ENCODE data around the gene RNF2.

The RNF2 gene

DNA sequence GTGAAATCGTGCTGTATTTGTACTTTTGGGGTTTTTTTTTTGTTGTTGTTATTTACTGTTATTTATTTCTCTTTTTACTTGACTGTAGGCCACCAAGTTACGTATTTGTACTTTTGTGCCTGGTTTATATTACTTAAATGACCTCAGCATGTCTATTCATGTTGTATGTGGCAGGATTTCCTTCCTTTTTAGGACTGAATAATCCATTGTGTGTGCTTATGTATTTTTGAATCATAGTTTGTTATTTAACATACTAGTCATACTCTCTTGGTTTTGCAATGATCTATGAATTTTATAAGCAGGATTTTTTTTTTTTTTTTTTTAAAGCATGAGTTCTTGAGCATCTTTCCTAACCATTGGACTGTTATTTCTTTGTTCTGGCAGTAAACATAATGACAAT is 51.2 kb downstream of the RNF2 start:
- Histone ChIP-seq H3K4me3 (ENCODE audit: low read length) (no peak overlapping the region), H3K4me2 (ENCODE audit: low read length) (no peak overlapping the region), H3K27me3 (ENCODE audit: control insufficient read depth, insufficient read depth, low read length) (no peaks in the 10 kb centered on the region), H3K9me3 (replicated peaks; ENCODE audit: low read length) (no peaks in the 10 kb centered on the region), H3K36me3 (ENCODE audit: insufficient read depth, low read length) (peaks cover 17% of the 10 kb centered on the region), H3K9ac (ENCODE audit: low read depth, low read length) (no peak overlapping the region), H3K4me1 (ENCODE audit: control insufficient read depth, insufficient read depth, low read length) (peaks cover 3% of the 10 kb centered on the region)

DNA sequence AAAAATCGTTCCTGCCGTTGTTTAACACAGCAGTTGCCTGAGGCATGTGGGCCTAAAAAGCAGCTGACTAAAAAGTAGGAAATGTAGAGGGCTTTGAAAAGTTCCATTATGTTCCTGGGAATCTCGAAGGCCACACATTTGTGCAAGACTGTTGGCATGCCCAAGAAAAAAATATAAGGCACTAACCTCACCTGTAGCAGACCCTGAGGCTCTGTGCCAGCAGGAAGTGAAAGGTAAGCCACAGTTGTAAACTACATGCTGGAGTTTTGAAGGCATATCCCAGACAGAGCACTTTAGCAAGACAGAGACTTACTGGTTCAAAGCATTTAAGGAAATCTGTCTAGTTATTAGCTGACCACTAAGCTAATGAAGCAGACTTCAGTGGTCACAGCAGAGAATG is 58.7 kb downstream of the RNF2 start:
- H3K9me3 ChIP-seq (replicated peaks; ENCODE audit: low read length), result no peaks in the 10 kb centered on the region

DNA sequence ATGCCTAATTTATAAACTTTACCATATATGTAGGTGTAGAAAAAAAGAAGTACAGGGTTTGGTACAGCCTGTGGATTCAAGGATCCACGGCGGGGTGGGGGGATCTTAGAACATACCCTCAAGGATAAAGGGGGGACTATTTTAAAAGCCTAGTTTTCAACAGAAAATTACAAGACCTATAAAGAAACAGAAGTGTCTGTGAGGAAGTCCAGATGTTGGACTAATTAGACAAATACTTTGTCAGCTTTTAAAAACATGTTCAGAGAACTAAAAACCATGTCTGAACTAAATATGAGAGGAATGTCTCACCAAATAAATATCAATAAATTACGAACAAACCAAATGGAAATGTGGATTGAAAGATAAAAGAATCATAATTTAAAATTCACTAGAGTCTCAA is 59.8 kb downstream of the RNF2 start:
- Histone ChIP-seq H3K4me1 (ENCODE audit: control insufficient read depth, insufficient read depth, low read length) (no peaks in the 10 kb centered on the region), H3K9ac (ENCODE audit: low read depth, low read length) (no peak overlapping the region), H3K4me3 (ENCODE audit: low read length) (no peak overlapping the region), H3K9me3 (replicated peaks; ENCODE audit: low read length) (no peaks in the 10 kb centered on the region), H3K27me3 (ENCODE audit: control insufficient read depth, insufficient read depth, low read length) (no peaks in the 10 kb centered on the region), H3K4me2 (ENCODE audit: low read length) (no peak overlapping the region), H3K36me3 (ENCODE audit: insufficient read depth, low read length) (peaks cover 2% of the 10 kb centered on the region)

More for the DNA sequence above, 58.7 kb downstream of the RNF2 start:
- Histone ChIP-seq H3K4me2 (ENCODE audit: low read length) (no peak overlapping the region), H3K9ac (ENCODE audit: low read depth, low read length) (no peak overlapping the region), H3K36me3 (ENCODE audit: insufficient read depth, low read length) (peaks cover 7% of the 10 kb centered on the region), H3K4me3 (ENCODE audit: low read length) (no peak overlapping the region), H3K4me1 (ENCODE audit: control insufficient read depth, insufficient read depth, low read length) (no peaks in the 10 kb centered on the region), H3K27me3 (ENCODE audit: control insufficient read depth, insufficient read depth, low read length) (no peaks in the 10 kb centered on the region)

DNA sequence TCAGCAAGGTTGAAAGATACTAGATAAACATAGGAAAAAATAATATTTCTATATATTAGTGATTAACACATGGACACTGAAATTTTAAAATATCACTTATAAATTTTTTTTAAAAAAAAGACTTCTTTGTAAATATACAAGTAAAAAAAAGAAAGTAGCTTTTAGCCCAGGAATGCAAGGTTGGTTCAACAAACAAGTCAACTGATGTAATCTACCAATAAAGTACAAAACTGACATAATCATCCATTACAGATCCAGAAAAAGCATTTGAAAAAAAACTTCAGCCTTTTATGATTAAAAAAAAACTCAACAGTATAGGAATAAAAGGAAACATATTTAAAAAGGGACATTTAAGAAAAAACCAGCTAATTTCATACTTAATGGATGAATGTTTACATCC is 63.0 kb downstream of the RNF2 start:
- no peak overlapping the region for H3K4me3 ChIP-seq (ENCODE audit: low read length)
- no peaks in the 10 kb centered on the region for H3K36me3 ChIP-seq (ENCODE audit: insufficient read depth, low read length)

DNA sequence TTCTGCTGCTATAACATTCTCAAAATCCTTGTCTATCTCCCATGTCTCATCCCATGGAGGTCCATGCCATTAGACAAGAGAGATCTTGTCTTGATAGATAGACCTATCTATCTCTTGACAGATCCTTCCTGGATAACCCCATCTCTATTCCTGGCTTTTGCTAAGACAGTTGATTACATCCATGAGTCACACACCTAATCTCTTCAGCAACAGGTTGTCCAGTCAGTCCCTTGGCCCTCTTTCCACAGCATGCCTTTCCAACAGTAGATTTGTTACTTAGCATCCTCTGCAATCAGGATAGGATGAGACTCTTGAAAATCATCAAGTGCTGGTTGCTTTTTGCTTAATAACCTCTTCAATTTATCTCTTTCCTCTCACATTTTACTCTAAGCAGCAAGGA is 64.8 kb downstream of the RNF2 start:
- Histone ChIP-seq H3K4me2 (ENCODE audit: low read length) (no peak overlapping the region), H3K36me3 (ENCODE audit: insufficient read depth, low read length) (no peaks in the 10 kb centered on the region), H3K4me3 (ENCODE audit: low read length) (no peak overlapping the region), H3K9me3 (replicated peaks; ENCODE audit: low read length) (no peaks in the 10 kb centered on the region), H3K4me1 (ENCODE audit: control insufficient read depth, insufficient read depth, low read length) (no peaks in the 10 kb centered on the region), H3K9ac (ENCODE audit: low read depth, low read length) (no peak overlapping the region), H3K27me3 (ENCODE audit: control insufficient read depth, insufficient read depth, low read length) (no peaks in the 10 kb centered on the region)

More for the DNA sequence above, 63.0 kb downstream of the RNF2 start:
- H3K9me3 ChIP-seq (replicated peaks; ENCODE audit: low read length), result no peaks in the 10 kb centered on the region
- no peaks in the 10 kb centered on the region for H3K4me1 ChIP-seq (ENCODE audit: control insufficient read depth, insufficient read depth, low read length)
- no peak overlapping the region for H3K9ac ChIP-seq (ENCODE audit: low read depth, low read length)
- no peak overlapping the region for H3K4me2 ChIP-seq (ENCODE audit: low read length)
- H3K27me3 ChIP-seq (ENCODE audit: control insufficient read depth, insufficient read depth, low read length), result no peaks in the 10 kb centered on the region

DNA sequence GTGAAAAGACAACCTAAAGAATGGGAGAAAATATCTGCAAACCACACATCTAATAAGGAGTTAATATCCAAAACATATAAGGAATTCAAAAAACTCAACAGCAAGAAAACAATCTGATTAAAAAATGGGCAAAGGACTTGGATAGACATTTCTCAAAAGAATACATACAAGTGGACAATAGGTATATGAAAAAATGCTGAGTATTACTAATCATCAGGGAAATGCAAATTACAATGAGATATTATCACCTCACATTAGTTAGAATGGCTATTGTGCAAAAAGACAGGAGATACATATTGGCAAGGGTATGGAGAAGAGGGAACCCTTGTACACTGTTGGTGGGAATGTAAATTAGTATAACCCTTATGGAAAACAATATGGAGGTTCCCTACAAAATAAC is 66.5 kb downstream of the RNF2 start:
- H3K9me3 ChIP-seq (replicated peaks; ENCODE audit: low read length), result no peaks in the 10 kb centered on the region
- no peak overlapping the region for H3K4me2 ChIP-seq (ENCODE audit: low read length)
- no peaks in the 10 kb centered on the region for H3K4me1 ChIP-seq (ENCODE audit: control insufficient read depth, insufficient read depth, low read length)
- H3K9ac ChIP-seq (ENCODE audit: low read depth, low read length), result no peak overlapping the region
- no peaks in the 10 kb centered on the region for H3K27me3 ChIP-seq (ENCODE audit: control insufficient read depth, insufficient read depth, low read length)
- no peaks in the 10 kb centered on the region for H3K36me3 ChIP-seq (ENCODE audit: insufficient read depth, low read length)
- no peak overlapping the region for H3K4me3 ChIP-seq (ENCODE audit: low read length)

DNA sequence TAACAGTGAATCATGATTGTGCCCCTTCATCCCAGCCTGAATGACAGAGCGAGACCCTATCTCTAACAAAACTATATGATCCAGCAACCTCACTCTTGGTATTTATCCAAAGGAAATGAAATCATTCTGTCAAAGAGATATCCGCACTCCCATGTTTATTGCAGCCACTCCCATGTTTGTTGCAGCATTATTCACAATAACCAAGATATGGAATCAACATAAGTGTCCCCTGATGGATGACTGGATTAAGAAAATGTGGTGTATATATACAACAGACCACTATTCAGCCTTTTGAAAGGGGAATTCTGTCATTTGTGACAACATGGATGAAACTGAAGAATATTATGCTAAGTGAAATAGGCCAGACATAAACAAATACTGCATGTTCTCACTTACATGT is 67.0 kb downstream of the RNF2 start:
- H3K27me3 ChIP-seq (ENCODE audit: control insufficient read depth, insufficient read depth, low read length), result no peaks in the 10 kb centered on the region
- no peak overlapping the region for H3K4me2 ChIP-seq (ENCODE audit: low read length)
- H3K9ac ChIP-seq (ENCODE audit: low read depth, low read length), result no peak overlapping the region
- H3K36me3 ChIP-seq (ENCODE audit: insufficient read depth, low read length), result no peaks in the 10 kb centered on the region
- no peak overlapping the region for H3K4me3 ChIP-seq (ENCODE audit: low read length)
- H3K9me3 ChIP-seq (replicated peaks; ENCODE audit: low read length), result no peaks in the 10 kb centered on the region
- no peaks in the 10 kb centered on the region for H3K4me1 ChIP-seq (ENCODE audit: control insufficient read depth, insufficient read depth, low read length)

DNA sequence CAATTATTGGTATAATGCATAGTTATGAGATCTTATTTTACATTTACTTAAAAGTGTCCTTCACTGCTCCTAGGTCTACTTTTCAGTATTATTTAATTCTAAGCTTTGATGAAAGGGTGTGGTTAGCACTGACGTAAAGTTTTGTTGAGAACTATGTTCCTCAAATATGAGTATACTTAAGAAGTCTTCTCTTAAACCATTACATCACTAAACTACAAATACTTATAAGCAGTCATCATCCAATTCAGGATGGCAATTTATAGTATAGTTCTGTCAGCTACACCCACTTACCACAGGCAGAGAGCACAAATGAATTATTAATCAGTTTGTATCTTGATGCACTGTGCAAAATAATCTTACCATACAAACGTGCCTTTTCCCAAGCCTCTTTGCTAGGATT is 84.3 kb downstream of the RNF2 start:
- Histone ChIP-seq H3K4me2 (ENCODE audit: low read length) (no peak overlapping the region), H3K4me3 (ENCODE audit: low read length) (no peak overlapping the region), H3K9ac (ENCODE audit: low read depth, low read length) (no peak overlapping the region), H3K36me3 (ENCODE audit: insufficient read depth, low read length) (peaks cover 22% of the 10 kb centered on the region), H3K27me3 (ENCODE audit: control insufficient read depth, insufficient read depth, low read length) (no peaks in the 10 kb centered on the region), H3K9me3 (replicated peaks; ENCODE audit: low read length) (no peaks in the 10 kb centered on the region), H3K4me1 (ENCODE audit: control insufficient read depth, insufficient read depth, low read length) (no peaks in the 10 kb centered on the region)

DNA sequence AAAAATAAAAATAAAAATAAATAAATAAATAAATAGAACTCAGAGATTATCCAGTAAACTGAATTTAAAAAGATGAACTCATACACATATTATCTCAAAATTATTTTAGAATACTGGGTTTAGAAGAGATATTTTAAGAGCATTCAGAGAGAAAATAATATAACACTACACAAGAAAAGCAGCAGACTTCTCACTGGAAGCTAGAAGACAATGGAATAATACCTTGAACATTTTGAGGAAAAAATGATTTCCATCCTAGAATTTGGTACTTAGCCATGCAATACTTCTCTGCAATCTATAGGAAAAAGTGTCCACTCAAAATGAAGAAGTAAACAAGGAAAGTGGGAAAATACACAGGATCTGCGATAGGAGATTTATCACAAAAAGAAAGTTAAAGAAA is 87.2 kb downstream of the RNF2 start:
- no peaks in the 10 kb centered on the region for H3K27me3 ChIP-seq (ENCODE audit: control insufficient read depth, insufficient read depth, low read length)
- no peak overlapping the region for H3K4me3 ChIP-seq (ENCODE audit: low read length)
- no peak overlapping the region for H3K9ac ChIP-seq (ENCODE audit: low read depth, low read length)
- H3K36me3 ChIP-seq (ENCODE audit: insufficient read depth, low read length), result peaks cover 8% of the 10 kb centered on the region
- H3K4me1 ChIP-seq (ENCODE audit: control insufficient read depth, insufficient read depth, low read length), result no peaks in the 10 kb centered on the region
- no peaks in the 10 kb centered on the region for H3K9me3 ChIP-seq (replicated peaks; ENCODE audit: low read length)
- no peak overlapping the region for H3K4me2 ChIP-seq (ENCODE audit: low read length)

DNA sequence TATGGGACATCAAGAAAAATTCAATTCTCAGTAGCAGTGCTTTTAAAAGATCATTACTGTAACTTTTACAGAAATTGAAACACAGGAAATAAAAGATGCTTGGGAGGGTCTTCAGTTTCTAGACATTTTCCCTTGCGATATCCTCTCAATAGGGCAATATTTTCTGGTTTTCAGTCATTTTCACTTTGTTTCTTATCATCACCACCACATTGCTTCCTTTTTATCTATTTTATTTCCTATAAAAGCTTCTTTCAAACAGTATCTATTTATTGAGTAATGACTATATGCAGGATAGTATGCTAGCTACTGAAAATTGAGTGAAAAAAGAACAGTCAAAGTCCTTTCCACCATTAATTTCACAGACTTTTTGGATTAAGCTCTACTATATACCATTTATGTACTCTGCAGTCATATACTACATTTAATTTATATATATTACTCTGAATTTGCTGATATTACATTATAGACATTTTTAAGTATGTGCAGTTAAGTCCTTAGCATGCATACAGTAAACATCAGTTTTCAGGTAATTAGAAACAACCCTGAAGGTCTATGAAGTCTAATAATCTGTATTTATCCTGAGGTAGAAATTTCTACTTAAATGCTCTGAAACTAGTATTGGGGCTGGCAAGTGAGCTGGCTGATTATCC is 92.7 kb downstream of the RNF2 start:
- Histone ChIP-seq H3K36me3 (ENCODE audit: insufficient read depth, low read length) (peaks cover 7% of the 10 kb centered on the region), H3K4me1 (ENCODE audit: control insufficient read depth, insufficient read depth, low read length) (no peaks in the 10 kb centered on the region), H3K27me3 (ENCODE audit: control insufficient read depth, insufficient read depth, low read length) (no peaks in the 10 kb centered on the region), H3K9me3 (replicated peaks; ENCODE audit: low read length) (no peaks in the 10 kb centered on the region), H3K9ac (ENCODE audit: low read depth, low read length) (no peak overlapping the region), H3K4me2 (ENCODE audit: low read length) (no peak overlapping the region), H3K4me3 (ENCODE audit: low read length) (no peak overlapping the region)

DNA sequence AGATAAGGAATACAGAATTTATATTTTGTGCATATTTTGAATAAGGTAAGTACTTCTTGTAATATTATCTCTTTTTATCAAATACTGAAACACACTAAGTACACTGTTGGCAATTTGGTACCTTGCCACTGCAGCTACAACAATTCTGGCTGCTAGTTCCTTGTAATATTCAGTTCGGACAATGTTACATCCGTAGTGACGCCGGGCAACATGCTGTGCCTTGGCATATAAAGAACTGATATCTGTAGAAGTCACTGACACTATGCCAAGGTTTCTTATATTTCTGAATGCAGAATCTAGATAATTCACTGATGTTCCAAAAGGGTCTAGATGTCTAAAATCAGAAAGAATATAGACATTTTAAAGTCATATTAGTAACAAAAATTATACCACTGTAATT is 93.9 kb downstream of the RNF2 start:
- H3K9ac ChIP-seq (ENCODE audit: low read depth, low read length), result no peak overlapping the region
- H3K9me3 ChIP-seq (replicated peaks; ENCODE audit: low read length), result no peaks in the 10 kb centered on the region
- H3K4me3 ChIP-seq (ENCODE audit: low read length), result no peak overlapping the region
- H3K36me3 ChIP-seq (ENCODE audit: insufficient read depth, low read length), result peaks cover 6% of the 10 kb centered on the region
- peaks cover 3% of the 10 kb centered on the region for H3K4me1 ChIP-seq (ENCODE audit: control insufficient read depth, insufficient read depth, low read length)
- H3K4me2 ChIP-seq (ENCODE audit: low read length), result no peak overlapping the region
- no peaks in the 10 kb centered on the region for H3K27me3 ChIP-seq (ENCODE audit: control insufficient read depth, insufficient read depth, low read length)

DNA sequence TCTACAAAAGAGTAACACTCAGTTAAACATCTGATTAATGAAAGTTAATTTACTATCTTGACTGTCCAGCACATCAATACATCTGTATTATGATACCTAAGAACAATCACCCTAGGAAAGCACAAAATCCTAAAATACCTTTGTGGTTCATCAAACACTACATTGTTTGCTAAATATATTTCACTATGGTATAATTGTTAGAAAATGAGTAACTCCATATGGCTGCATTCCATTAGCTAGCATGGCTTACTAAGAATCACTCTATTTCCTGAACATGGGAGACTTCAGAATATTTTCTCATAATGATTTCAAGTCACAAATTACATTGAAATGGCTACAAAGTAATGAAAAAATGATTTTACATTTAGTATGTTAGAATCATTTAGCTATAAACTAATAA is 98.9 kb downstream of the RNF2 start:
- no peaks in the 10 kb centered on the region for H3K9me3 ChIP-seq (replicated peaks; ENCODE audit: low read length)
- peaks cover 10% of the 10 kb centered on the region for H3K36me3 ChIP-seq (ENCODE audit: insufficient read depth, low read length)

More for the DNA sequence above, 98.9 kb downstream of the RNF2 start:
- peaks cover 5% of the 10 kb centered on the region for H3K4me1 ChIP-seq (ENCODE audit: control insufficient read depth, insufficient read depth, low read length)
- no peak overlapping the region for H3K4me2 ChIP-seq (ENCODE audit: low read length)
- H3K27me3 ChIP-seq (ENCODE audit: control insufficient read depth, insufficient read depth, low read length), result no peaks in the 10 kb centered on the region
- H3K9ac ChIP-seq (ENCODE audit: low read depth, low read length), result no peak overlapping the region
- H3K4me3 ChIP-seq (ENCODE audit: low read length), result no peak overlapping the region
